GM12875 (cell line): ENCODE results near the gene PRDX1.

ENCODE experiments used
- H3K4me3 ChIP-seq: one replicate; pipeline ENCODE4 v1.5.1; 2011; ENCODE audit warnings: low read depth, low read length, control low read depth
- CTCF ChIP-seq: IDR thresholded peaks from 2 replicates; pipeline ENCODE4 v1.5.1; 2011; ENCODE audit warnings: low read depth, mild to moderate bottlenecking, control low read depth, inconsistent platforms, low read length, moderate library complexity, borderline replicate concordance; ENCODE audit not compliant: insufficient read depth

PRDX1 gene

DNA sequence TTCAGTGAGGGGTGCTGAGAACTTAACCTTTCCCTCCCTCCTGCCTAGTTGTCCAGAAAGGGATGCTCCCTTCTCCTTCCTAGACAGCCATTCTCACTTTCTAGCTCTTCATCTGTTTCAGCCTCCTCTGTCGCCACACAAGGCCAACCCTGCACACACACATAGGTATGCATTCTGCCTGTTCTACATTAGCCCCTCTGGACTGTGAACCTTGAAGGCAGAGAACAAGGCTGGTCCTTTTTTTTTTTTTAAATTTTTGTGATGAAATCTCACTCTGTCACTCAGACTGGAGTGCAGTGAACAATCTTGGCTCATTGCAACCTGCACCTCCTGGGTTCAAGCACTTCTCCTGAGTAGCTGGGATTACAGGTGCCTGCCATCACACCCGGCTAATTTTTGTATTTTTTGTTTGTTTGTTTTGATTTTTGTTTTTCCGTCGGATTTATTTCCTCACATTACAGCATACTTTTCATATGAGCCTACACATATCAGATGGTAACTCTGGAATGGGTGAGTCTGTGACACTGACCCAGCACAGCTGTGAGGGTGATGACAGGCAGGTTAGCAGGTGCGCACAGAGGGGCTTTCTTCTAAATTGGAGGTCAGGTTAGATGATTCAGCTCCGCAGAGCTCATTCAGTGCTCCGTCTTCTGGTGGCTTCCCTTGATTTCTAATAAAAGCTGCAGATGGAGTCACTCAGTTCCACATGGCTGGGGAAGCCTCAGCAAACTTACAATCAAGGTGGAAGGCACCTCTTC, 24.0 kb upstream of the PRDX1 start:
- H3K4me3 ChIP-seq: no peak overlapping the region
- no peak for TF ChIP-seq CTCF

- no peak overlapping the region for H3K4me3 ChIP-seq
- TF ChIP-seq CTCF: no peak
Measured at GRCh38 chr1:45545019-45545493, 23.4 kb upstream of the PRDX1 start.

- H3K4me3 ChIP-seq: no peak overlapping the region
- TF ChIP-seq CTCF: no peak
Measured at GRCh38 chr1:45544530-45544929, 22.8 kb upstream of the PRDX1 start.

- no peak overlapping the region for H3K4me3 ChIP-seq
- TF ChIP-seq CTCF: no peak
Measured at GRCh38 chr1:45543581-45544417, 22.1 kb upstream of the PRDX1 start.

DNA sequence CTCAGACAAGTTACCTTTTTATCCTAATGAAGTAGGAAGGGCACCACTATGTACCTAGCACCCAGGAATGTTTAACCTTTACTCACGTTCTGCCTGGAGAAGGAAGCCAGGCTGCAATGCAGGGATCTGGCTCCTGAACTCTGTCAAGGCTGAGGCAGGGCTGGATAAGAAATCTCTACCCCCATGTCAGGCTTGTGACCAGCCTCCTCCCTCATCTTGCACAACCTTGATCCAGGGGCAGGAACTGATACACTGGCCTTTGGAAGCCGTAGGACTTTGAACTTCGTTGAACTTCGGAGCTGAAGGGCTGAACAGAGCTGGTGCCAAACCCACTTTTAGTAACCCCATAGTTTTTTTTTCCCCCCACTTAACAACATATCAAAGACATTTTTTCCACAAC, 20.9 kb upstream of the PRDX1 start:
- TF ChIP-seq CTCF: no peak
- no peak overlapping the region for H3K4me3 ChIP-seq

DNA sequence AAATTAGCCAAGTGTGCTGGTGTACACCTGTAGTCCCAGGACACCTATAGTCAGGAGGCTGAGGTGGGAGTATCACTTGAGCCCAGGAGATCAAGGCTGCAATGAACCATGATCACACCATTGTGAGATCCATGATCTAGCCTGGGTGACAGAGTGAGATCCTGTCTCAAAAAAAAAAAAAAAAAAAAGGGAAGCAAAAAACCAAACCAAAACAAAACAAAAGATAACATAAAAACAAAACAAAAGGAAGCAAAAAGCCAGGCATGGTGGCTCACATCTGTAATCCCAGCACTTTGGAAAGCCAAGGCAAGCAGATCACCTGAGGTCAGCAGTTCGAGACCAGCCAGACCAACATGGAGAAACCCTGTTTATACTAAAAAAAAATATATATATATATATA, 19.5 kb upstream of the PRDX1 start:
- H3K4me3 ChIP-seq: no peak overlapping the region
- TF ChIP-seq CTCF: no peak
